Thoracic aorta (tissue), 2 donors: ENCODE data around the gene DCLRE1C. TPM values are rescaled to one million over a fixed set of nuclear protein-coding genes. Genes with fewer than 3 reads are reported as not detected.
"Not testable (repeated sequence)": the region's sequence is repeated elsewhere in the genome, so short reads cannot be mapped to it uniquely, and the experiment has no call there.

ENCODE experiments used
- ATAC-seq: fragments of 150-250 bp; one replicate; pipeline ENCODE4 v1.8.0; 2017; ENCODE audit warnings: low read depth; ENCODE audit not compliant: insufficient number of reproducible peaks, low FRiP score
- DNase-seq: peaks from one replicate; pipeline ENCODE4 v3.0.0-alpha.2; 2020; ENCODE audit warnings: low spot score
- H3K27ac ChIP-seq, 2 donors: fragments of 200-600 bp; sonication (generic); 1 replicate in 1 of 2; 2 replicates in 1 of 2; pipeline ENCODE4 v1.5.1; 2016; ENCODE audit warnings: mild to moderate bottlenecking in 2 of 2, moderate library complexity in 2 of 2
- H3K27me3 ChIP-seq: fragments of 200-600 bp; sonication (generic); replicated peaks from 2 replicates; pipeline ENCODE4 v1.6.0; 2016; ENCODE audit warnings: mild to moderate bottlenecking; ENCODE audit not compliant: insufficient read depth
- H3K36me3 ChIP-seq: fragments of 200-600 bp; sonication (generic); one replicate; pipeline ENCODE4 v1.5.1; 2016
- H3K4me1 ChIP-seq, 2 donors: fragments of 200-600 bp; sonication (generic); 1 replicate in 1 of 2; 2 replicates in 1 of 2; pipeline versions ENCODE4 v1.5.1 to v1.6.0; 2016; ENCODE audit warnings: low read depth in 2 of 2, mild to moderate bottlenecking in 1 of 2; ENCODE audit not compliant: control insufficient read depth in 1 of 2
- H3K4me3 ChIP-seq: fragments of 200-600 bp; sonication (generic); 2 replicates; pipeline ENCODE4 v1.5.1; 2016; ENCODE audit warnings: mild to moderate bottlenecking
- H3K9me3 ChIP-seq: fragments of 200-600 bp; sonication (generic); 2 replicates; pipeline ENCODE4 v1.5.1; 2016
- total RNA-seq, 2 donors: library from RNA; depleted of rRNA; stranded (reverse); fragments of >200 nt; gene quantifications; one replicate each; pipeline versions ENCODE4 v1.1.0 to v1.2.3, GENCODE V29; 2016
- TF ChIP-seq, protein P1 (sequence below): fragments of 200-600 bp; sonication (generic); IDR thresholded peaks from one replicate; pipeline ENCODE4 v1.5.1; 2019; ENCODE audit warnings: antibody characterized with exemption

The DCLRE1C gene
- total RNA-seq, 2 donors from 2014 or later = 6.9 to 9.9 TPM

- TF ChIP-seq, protein P1, sequence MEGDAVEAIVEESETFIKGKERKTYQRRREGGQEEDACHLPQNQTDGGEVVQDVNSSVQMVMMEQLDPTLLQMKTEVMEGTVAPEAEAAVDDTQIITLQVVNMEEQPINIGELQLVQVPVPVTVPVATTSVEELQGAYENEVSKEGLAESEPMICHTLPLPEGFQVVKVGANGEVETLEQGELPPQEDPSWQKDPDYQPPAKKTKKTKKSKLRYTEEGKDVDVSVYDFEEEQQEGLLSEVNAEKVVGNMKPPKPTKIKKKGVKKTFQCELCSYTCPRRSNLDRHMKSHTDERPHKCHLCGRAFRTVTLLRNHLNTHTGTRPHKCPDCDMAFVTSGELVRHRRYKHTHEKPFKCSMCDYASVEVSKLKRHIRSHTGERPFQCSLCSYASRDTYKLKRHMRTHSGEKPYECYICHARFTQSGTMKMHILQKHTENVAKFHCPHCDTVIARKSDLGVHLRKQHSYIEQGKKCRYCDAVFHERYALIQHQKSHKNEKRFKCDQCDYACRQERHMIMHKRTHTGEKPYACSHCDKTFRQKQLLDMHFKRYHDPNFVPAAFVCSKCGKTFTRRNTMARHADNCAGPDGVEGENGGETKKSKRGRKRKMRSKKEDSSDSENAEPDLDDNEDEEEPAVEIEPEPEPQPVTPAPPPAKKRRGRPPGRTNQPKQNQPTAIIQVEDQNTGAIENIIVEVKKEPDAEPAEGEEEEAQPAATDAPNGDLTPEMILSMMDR = no peak
- H3K36me3 ChIP-seq = peaks cover 8% of the 10 kb centered on the region
- ATAC-seq = no peak
Measured at GRCh38 chr10:14873090-14873760, 80.7 kb downstream of the DCLRE1C start.

GRCh38 chr10:14864871-14865270, 89.0 kb downstream of the DCLRE1C start:
- not testable (repeated sequence) for H3K27ac ChIP-seq, H3K27me3 ChIP-seq, DNase-seq, H3K4me1 ChIP-seq, H3K4me3 ChIP-seq, H3K9me3 ChIP-seq, ATAC-seq
- peaks cover 18% of the 10 kb centered on the region for H3K36me3 ChIP-seq

More at GRCh38 chr10:14873090-14873760, 80.7 kb downstream of the DCLRE1C start:
- Histone ChIP-seq H3K4me3 (no peak overlapping the region), H3K9me3 (no peaks in the 10 kb centered on the region), H3K4me1 (peaks cover 7 to 12% of the 10 kb centered on the region in 2 donors), H3K27me3 (no peaks in the 10 kb centered on the region), H3K27ac (no peak overlapping the region)
- no peak for DNase-seq

GRCh38 chr10:14864466-14864865, 89.4 kb downstream of the DCLRE1C start:
- not testable (repeated sequence) for H3K27ac ChIP-seq, H3K4me3 ChIP-seq, H3K9me3 ChIP-seq, H3K27me3 ChIP-seq, H3K4me1 ChIP-seq, DNase-seq, ATAC-seq
- peaks cover 14% of the 10 kb centered on the region for H3K36me3 ChIP-seq

DNA sequence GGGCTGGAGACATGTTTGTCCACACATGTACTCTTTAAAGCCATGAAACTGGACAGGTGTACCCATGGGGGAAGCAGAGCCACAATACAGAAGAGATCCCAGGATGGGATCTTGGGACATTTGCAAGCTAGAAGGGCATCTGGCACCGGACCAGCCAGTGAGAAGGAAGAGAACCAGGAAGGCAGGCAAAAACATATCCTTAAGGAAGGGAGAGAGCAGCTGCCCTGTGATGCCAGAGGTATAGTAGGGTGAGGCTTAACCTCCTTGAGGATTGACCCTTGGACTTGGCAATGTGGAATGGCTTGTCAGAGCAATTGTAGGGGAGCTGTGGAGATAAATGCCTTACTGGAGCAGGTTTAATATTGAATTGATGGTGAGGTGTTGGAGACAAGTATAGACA, 93.1 kb downstream of the DCLRE1C start:
- no peaks in the 10 kb centered on the region for H3K4me1 ChIP-seq
- no peak overlapping the region for H3K27ac ChIP-seq
- ATAC-seq (no peak), DNase-seq (no peak)
- H3K9me3 ChIP-seq = no peaks in the 10 kb centered on the region
- no peaks in the 10 kb centered on the region for H3K36me3 ChIP-seq
- no peak overlapping the region for H3K4me3 ChIP-seq
- H3K27me3 ChIP-seq = no peaks in the 10 kb centered on the region
- TF ChIP-seq, protein P1 = no peak

DNA sequence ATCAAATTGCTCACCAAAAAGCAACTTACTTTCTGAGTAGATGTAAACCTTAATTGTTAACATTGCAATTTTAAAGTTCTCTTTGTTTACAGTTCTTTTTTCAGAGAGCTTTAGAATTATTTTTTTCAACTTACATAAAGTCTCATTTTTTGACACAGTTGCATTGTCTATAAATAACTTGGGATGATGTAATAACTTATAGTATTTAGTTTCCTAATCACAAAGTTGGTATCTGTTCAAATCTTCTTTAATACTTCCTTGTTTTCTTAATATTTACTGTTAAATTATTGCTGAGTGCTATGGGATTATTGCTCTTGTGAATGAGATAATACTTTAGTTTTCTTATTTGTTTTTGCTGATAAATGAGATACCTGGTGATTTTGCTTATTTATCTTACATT, 94.1 kb downstream of the DCLRE1C start:
- no peak overlapping the region for H3K4me3 ChIP-seq
- H3K27me3 ChIP-seq = no peaks in the 10 kb centered on the region
- ATAC-seq (no peak), DNase-seq (no peak)
- H3K27ac ChIP-seq = no peak overlapping the region
- TF ChIP-seq, protein P1 = no peak
- H3K36me3 ChIP-seq = no peaks in the 10 kb centered on the region
- H3K4me1 ChIP-seq = no peaks in the 10 kb centered on the region
- no peaks in the 10 kb centered on the region for H3K9me3 ChIP-seq

DNA sequence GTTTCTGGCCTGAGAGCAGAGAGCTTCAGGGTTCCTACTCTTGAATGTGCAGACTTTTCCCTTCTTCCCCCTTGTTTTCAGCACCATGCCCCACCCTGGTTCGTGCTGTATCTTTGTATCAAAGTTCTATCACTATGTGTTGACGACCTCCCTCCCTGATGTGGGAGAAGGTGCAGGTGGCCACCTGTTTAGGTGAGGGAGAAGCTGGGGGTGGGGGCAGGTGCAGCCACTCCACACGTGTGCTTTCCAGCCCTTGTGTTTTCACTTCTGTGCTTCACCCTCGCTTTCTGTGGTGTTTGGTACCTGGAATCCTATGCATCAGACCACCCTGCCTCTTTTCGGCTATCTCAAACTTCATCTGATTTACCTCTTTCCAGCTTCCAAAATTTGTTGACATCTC, 94.9 kb downstream of the DCLRE1C start:
- no peaks in the 10 kb centered on the region for H3K36me3 ChIP-seq
- H3K9me3 ChIP-seq = no peaks in the 10 kb centered on the region
- ATAC-seq (no peak), DNase-seq (no peak)
- no peak overlapping the region for H3K27ac ChIP-seq
- no peaks in the 10 kb centered on the region for H3K4me1 ChIP-seq
- no peak overlapping the region for H3K4me3 ChIP-seq
- TF ChIP-seq, protein P1 = no peak
- H3K27me3 ChIP-seq = no peaks in the 10 kb centered on the region
